K562 (cell line): ENCODE measurements around the gene TTLL11. TPM values are rescaled to one million over a fixed set of nuclear protein-coding genes. Genes with fewer than 3 reads are reported as not detected.
A peak's percentile ranks its signal among the peaks of the same experiment; 100 is the strongest.

Source experiments
- ATAC-seq: fragments of 200-7000 bp; cut with Tn5 transposase; 3 replicates; pipeline ENCODE4 v1.9.1; 2020; ENCODE audit warnings: moderate library complexity
- BruUV-seq: library from RNA; stranded (reverse); fragments of 400-500 nt; replicated peaks from 2 replicates; lab custom pipeline; 2021; lab: Mats Ljungman, UMichigan
- CTCF ChIA-PET: fragments of 300-600 bp; formaldehyde crosslinking; extraction: SDS; loops from one replicate; lab custom pipeline; 2021; ENCODE audit warnings: low intra/inter-chr PET ratio; lab: Yijun Ruan, JAX
- POLR2A ChIA-PET: fragments of 300-600, 350-650 bp; sonication (Branson Sonifier 250); formaldehyde crosslinking; extraction: SDS; loops from one replicate; lab custom pipeline; 2021; ENCODE audit warnings: antibody characterized with exemption, inconsistent platforms; lab: Yijun Ruan, JAX
- DNase-seq, 4 experiments: peaks; one replicate each; pipeline versions ENCODE4 v3.0.0 to v3.0.0-alpha.2; 2011 to 2018; ENCODE audit warnings: low spot score in 3 of 4, mixed read lengths in 3 of 4; ENCODE audit errors: extremely low read depth in 1 of 4
- FAIRE-seq: peaks from 2 replicates; lab custom pipeline; 2011; peaks lifted over from hg19 to GRCh38; lab: Jason Lieb, UNC
- H2AFZ ChIP-seq: 2 replicates; pipeline ENCODE4 v1.6.0; 2011; ENCODE audit warnings: low read depth, low read length, control low read depth, inconsistent platforms
- H3K27ac ChIP-seq: fragments of 200-600 bp; 3 replicates; pipeline ENCODE4 v1.8.0; 2011; ENCODE audit warnings: low read depth, mild to moderate bottlenecking, control low read depth, inconsistent platforms, low read length, moderate library complexity, mixed read lengths; ENCODE audit errors: extremely low read depth
- H3K27me3 ChIP-seq, 2 experiments: fragments of 300-600 bp in 1 of 2; 2 replicates in 1 of 2; 3 replicates in 1 of 2; pipeline versions ENCODE4 v1.6.0 to v1.8.0; 2011; ENCODE audit warnings: inconsistent platforms in 2 of 2, low read length in 2 of 2, mild to moderate bottlenecking in 1 of 2, mixed read lengths in 1 of 2, moderate library complexity in 1 of 2; ENCODE audit not compliant: control insufficient read depth in 2 of 2, insufficient read depth in 2 of 2
- H3K36me3 ChIP-seq: fragments of 300-600 bp; 3 replicates; pipeline ENCODE4 v1.8.0; 2011; ENCODE audit warnings: mild to moderate bottlenecking, low read length, inconsistent platforms; ENCODE audit not compliant: control insufficient read depth, insufficient read depth
- H3K4me1 ChIP-seq, 2 experiments: fragments of 200-600 bp in 1 of 2; replicated peaks in 1 of 2; 2 replicates in 1 of 2; 3 replicates in 1 of 2; pipeline versions ENCODE4 v1.5.1 to v1.8.0; 2011; ENCODE audit warnings: inconsistent platforms in 2 of 2, low read length in 2 of 2, mild to moderate bottlenecking in 1 of 2, mixed read lengths in 1 of 2, moderate library complexity in 1 of 2; ENCODE audit not compliant: control insufficient read depth in 2 of 2, insufficient read depth in 2 of 2
- H3K4me2 ChIP-seq: 2 replicates; pipeline ENCODE4 v1.6.1; 2011; ENCODE audit warnings: low read length, control low read depth, inconsistent platforms, mixed read lengths; ENCODE audit not compliant: insufficient read depth
- H3K4me3 ChIP-seq: fragments of 200-600 bp; sonication (generic), shearing (Covaris generic); 2 replicates; pipeline ENCODE4 v1.5.1; 2016; ENCODE audit warnings: control low read depth, inconsistent platforms
- H3K79me2 ChIP-seq: fragments of 200-600 bp; 3 replicates; pipeline ENCODE4 v1.8.0; 2011; ENCODE audit warnings: low read length, inconsistent platforms; ENCODE audit not compliant: control insufficient read depth, insufficient read depth
- H3K9ac ChIP-seq, 2 experiments: 2 replicates each; pipeline versions ENCODE4 v1.6.0 to v1.6.1; 2011; ENCODE audit warnings: low read depth in 2 of 2, low read length in 2 of 2, control low read depth in 1 of 2, inconsistent platforms in 1 of 2, mild to moderate bottlenecking in 1 of 2, mixed read lengths in 1 of 2; ENCODE audit not compliant: insufficient read depth in 1 of 2
- H3K9me1 ChIP-seq: one replicate; pipeline ENCODE4 v1.6.0; 2011; ENCODE audit warnings: inconsistent platforms, mild to moderate bottlenecking, low read length, moderate library complexity; ENCODE audit not compliant: control insufficient read depth, insufficient read depth
- H3K9me3 ChIP-seq: replicated peaks from 2 replicates; pipeline ENCODE4 v1.5.1; 2011; ENCODE audit warnings: low read depth, low read length, inconsistent platforms; ENCODE audit not compliant: control insufficient read depth, insufficient read depth
- H4K20me1 ChIP-seq: replicated peaks from 2 replicates; pipeline ENCODE4 v1.6.1; 2011; ENCODE audit warnings: low read length, inconsistent platforms, mixed read lengths; ENCODE audit not compliant: control insufficient read depth, insufficient read depth
- PHF8 ChIP-seq: fragments of 200-600 bp; sonication (generic); IDR thresholded peaks from 2 replicates; pipeline ENCODE4 v1.6.1; 2012; ENCODE audit warnings: mixed run types, mild to moderate bottlenecking, inconsistent platforms, low read length, moderate library complexity, borderline replicate concordance
- WGBS: fragments of 100-300 bp; shearing (Covaris generic); methylation state at CpG from one replicate; pipeline ENCODE4 v1.1.6; 2016; ENCODE audit warnings: low coverage, mixed read lengths; ENCODE audit not compliant: insufficient coverage; ENCODE audit errors: missing lambda C conversion rate; 5-methylcytosine and 5-hydroxymethylcytosine counted together
- in situ Hi-C: fragments of 300-500 bp; cut with MboI; formaldehyde crosslinking; loops from 4 replicates; pipeline ENCODE4 v1.15.0; 2018; ENCODE audit warnings: inconsistent platforms, mixed read lengths
- intact Hi-C: fragments of 100-400 bp; cut with micrococcal nuclease; formaldehyde crosslinking; loops from 2 replicates; pipeline ENCODE4 v1.14.2; 2022
- polyA plus RNA-seq, 8 experiments: library from polyadenylated mRNA; depleted of rRNA in 4 of 8; stranded (reverse) in 5 of 8; unstranded in 3 of 8; fragments of >200 nt; fragmentation: Nextera tagmentation in 2 of 8; fragmentation: Illumina TruSeq in 1 of 8; extraction: Ambion mirVana in 2 of 8; extraction: Trizol in 1 of 8; gene quantifications; 2 replicates each; pipeline versions ENCODE4 v1.2.1 to v1.2.3, GENCODE V29; 2011 to 2014; ENCODE audit warnings: inconsistent platforms in 1 of 8, missing spikeins in 1 of 8
- total RNA-seq, 7 experiments: library from RNA; depleted of rRNA in 6 of 7; stranded (reverse); fragments of >200 nt in 6 of 7; fragmentation: Illumina TruSeq in 2 of 7; extraction: Trizol in 2 of 7; gene quantifications; 2 replicates each; pipeline versions ENCODE4 v1.2.1 to v1.2.3, GENCODE V29; 2011 to 2021; ENCODE audit warnings: low replicate concordance in 1 of 7
- TF ChIP-seq, protein P1 (sequence below): IDR thresholded peaks from 2 replicates; pipeline ENCODE4 v1.6.1; 2016; ENCODE audit warnings: missing genetic modification characterization, missing compliant biosample characterization

Gene TTLL11
- total and polyA plus RNA-seq, 9 of the 15 experiments (the other 6 are each of a cell fraction or from before 2014, with no cell fraction given) = 0.83 to 4.4 (median 2.7) TPM

DNA sequence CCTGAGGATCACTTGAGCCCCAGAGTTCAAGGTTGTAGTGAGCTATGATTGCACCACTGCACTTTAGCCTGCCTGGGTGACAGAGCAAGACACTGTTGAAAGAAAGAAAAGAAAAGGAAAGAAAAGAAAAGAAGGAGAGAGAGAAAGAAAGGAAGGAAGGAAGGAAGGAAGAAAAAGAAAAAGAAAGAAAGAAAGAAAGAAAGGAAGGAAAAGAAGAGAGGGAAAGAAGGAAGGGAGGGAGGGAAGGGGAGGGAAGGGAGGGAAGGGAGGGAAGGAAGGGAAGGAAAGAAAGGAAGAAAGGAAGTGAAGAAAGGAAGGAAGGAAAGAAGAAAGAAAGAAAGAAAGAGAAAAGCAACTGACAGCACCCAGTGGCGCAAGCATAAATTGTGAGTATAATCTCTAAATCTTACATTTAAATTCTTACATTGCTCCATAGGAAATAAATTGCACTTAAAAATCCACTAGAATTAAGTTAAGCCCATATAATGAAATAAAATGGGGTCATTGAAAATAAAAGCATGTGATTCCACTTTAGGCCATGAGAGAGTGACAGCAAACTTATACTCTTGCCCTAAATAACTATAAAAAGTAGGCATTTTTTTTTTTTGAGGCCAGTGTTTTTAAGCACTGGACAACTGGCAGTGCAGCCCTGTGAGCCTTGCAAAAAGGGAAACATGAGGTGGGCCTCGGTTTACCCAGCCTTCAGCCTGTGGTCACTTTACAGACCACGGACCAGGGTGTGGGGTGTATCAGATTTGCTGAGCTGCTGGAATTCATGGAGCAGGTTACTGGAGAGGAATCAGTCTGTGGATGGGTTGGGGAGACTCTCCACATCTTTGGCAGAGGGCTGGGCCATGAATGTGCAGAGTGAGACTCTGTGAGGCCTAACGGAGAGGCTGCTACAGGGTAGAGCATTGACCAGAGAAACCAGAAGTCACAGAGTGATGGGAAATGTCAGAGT is 175.5 kb downstream of the TTLL11 start:
- no peak overlapping the region for H3K4me3 ChIP-seq
- H3K9ac ChIP-seq = no peak overlapping the region
- H3K9me1 ChIP-seq = no peaks in the 10 kb centered on the region
- ChIA-PET CTCF (no interaction called here), POLR2A (interaction anchor here (1.2 kb wide), 1 partner anchor 13 kb away, joined by 3 read pairs; no protein-coding TSS in a partner anchor)
- TF ChIP-seq PHF8 = no peak
- TF ChIP-seq, protein P1, sequence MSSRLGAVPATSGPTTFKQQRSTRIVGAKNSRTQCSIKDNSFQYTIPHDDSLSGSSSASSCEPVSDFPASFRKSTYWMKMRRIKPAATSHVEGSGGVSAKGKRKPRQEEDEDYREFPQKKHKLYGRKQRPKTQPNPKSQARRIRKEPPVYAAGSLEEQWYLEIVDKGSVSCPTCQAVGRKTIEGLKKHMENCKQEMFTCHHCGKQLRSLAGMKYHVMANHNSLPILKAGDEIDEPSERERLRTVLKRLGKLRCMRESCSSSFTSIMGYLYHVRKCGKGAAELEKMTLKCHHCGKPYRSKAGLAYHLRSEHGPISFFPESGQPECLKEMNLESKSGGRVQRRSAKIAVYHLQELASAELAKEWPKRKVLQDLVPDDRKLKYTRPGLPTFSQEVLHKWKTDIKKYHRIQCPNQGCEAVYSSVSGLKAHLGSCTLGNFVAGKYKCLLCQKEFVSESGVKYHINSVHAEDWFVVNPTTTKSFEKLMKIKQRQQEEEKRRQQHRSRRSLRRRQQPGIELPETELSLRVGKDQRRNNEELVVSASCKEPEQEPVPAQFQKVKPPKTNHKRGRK (tag) = peak; percentile 76
- H3K36me3 ChIP-seq = no peaks in the 10 kb centered on the region
- peaks cover 3 to 12% of the 10 kb centered on the region in 2 experiments for H3K4me1 ChIP-seq
- intact Hi-C loops = no loop called here
- no peak for FAIRE-seq
- H4K20me1 ChIP-seq = no peaks in the 10 kb centered on the region; the same call in 1 of the 2 replicates
- H3K27me3 ChIP-seq = peaks cover 0 to 6% of the 10 kb centered on the region in 2 experiments; a peak in 2 of 5 replicates
- no peak for DNase-seq
- no peaks in the 10 kb centered on the region for H3K9me3 ChIP-seq
- no TSS peak for BruUV-seq
- in situ Hi-C loops = no loop called here
- H2AFZ ChIP-seq = no peak overlapping the region
- no peaks in the 10 kb centered on the region for H3K79me2 ChIP-seq
- H3K27ac ChIP-seq = no peak overlapping the region
- 21% methylated on average over 4 of the region's 4 CpGs for WGBS
- no peak overlapping the region for H3K4me2 ChIP-seq
- ATAC-seq = no peak
